ENCODE results near the gene GNA12.

Gene GNA12

DNA sequence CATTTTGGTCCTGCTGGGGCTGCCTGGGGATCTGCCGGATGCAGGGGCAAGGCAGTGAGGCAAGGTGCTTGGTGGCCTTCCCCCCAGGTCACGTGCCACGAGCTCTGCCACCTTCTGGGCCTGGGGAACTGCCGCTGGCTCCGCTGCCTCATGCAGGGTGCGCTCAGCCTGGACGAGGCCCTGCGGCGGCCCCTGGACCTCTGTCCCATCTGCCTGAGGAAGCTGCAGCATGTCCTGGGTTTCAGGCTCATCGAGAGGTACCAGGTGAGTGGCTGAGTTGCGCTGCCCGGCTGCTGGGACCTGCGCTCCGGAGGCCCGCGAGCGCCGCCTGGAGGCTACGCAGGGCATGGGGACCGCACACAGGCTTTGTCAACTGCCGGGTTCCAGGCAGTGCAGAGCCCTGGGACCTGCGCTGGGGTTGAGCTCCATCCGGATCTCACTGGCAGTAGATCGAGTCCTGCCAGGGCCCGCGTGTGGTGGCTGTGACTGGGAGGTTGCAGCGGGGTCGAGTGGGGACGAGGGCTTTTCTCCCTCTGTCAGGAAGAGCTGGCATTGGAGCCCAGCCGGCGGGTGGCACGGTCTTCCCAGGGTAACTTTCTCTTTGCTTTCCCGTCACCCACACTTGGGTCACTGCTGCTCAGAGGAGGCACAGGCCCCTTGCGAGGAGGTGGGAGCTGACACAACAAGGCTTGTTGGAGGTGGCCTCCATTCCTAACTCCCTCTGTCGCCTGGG, 134.4 kb downstream of the GNA12 start:
- H3K27ac ChIP-seq (ENCODE audit: low read length): no peak overlapping the region

DNA sequence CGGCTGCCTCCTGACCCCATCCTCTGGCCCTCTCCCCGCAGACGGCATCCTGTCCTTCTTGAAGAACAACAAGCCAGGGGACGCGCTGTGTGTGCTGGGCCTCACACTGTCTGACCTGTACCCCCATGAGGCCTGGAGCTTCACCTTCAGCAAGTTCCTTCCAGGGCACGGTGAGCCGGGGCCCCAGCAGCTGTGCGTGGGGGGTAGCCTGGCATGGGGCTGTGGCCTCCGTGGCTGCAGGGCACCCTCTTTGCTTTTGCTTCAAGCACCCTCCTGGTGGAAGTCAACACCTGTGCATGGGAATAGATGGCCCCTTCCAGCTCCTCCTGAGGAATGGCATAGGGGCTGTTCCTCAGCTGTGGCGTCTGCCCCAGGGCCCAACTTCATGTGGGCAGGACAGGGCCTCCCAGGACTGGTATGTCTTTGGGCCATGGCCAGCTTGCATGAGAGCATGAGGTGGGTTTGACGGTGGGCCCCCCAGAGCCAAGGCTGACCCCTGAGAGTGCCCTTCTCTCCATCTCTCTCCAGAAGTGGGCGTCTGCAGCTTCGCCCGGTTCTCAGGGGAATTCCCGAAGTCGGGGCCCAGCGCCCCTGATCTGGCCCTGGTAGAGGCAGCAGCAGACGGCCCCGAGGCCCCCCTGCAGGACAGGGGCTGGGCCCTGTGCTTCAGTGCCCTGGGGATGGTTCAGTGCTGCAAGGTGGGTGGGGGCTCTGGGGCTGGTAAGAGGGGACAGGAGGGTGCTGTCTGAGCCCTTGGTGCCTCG, 135.4 kb downstream of the GNA12 start:
- no peak overlapping the region for H3K9ac ChIP-seq (ENCODE audit: low read length)
- no peak overlapping the region for H3K27ac ChIP-seq (ENCODE audit: low read length)
- H3K4me3 ChIP-seq (ENCODE audit: low read length): no peak overlapping the region

More for the DNA sequence above, 134.4 kb downstream of the GNA12 start:
- no peaks in the 10 kb centered on the region for H3K9me3 ChIP-seq (ENCODE audit: control insufficient read depth, low read depth, low read length)
- no peak overlapping the region for H3K9ac ChIP-seq (ENCODE audit: low read length)
- no peaks in the 10 kb centered on the region for H3K36me3 ChIP-seq (ENCODE audit: control insufficient read depth, low read depth, low read length)
- H3K4me3 ChIP-seq (ENCODE audit: low read length): no peak overlapping the region
- H3K4me1 ChIP-seq (ENCODE audit: control insufficient read depth, low read depth, low read length): no peaks in the 10 kb centered on the region
- H3K27me3 ChIP-seq (ENCODE audit: control insufficient read depth, insufficient read depth, low read length): no peaks in the 10 kb centered on the region

DNA sequence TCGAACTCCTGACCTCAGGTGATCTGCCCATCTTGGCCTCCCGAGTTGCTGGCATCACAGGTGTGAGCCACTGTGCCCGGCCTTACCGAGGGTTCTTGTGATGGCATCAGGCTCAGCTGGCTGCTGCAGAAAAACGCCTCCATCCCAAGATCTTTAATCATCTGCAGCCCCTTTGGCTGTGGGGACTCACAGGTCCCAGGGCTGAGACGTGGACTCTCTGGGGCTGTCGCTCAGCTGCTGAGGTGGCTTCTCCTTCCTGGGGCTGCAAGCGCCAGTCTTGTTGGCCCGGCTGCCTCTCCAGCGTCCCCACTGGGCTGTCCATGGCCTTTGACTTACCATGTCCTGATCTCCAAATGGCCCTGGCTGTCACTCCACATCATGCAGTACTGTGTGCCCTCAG, 136.1 kb downstream of the GNA12 start:
- no peak overlapping the region for H3K4me3 ChIP-seq (ENCODE audit: low read length)
- no peaks in the 10 kb centered on the region for H3K36me3 ChIP-seq (ENCODE audit: control insufficient read depth, low read depth, low read length)
- no peaks in the 10 kb centered on the region for H3K9me3 ChIP-seq (ENCODE audit: control insufficient read depth, low read depth, low read length)
- no peak overlapping the region for H3K9ac ChIP-seq (ENCODE audit: low read length)
- no peaks in the 10 kb centered on the region for H3K4me1 ChIP-seq (ENCODE audit: control insufficient read depth, low read depth, low read length)
- H3K27me3 ChIP-seq (ENCODE audit: control insufficient read depth, insufficient read depth, low read length): no peaks in the 10 kb centered on the region
- no peak overlapping the region for H3K27ac ChIP-seq (ENCODE audit: low read length)

More for the DNA sequence above, 135.4 kb downstream of the GNA12 start:
- no peaks in the 10 kb centered on the region for H3K36me3 ChIP-seq (ENCODE audit: control insufficient read depth, low read depth, low read length)
- no peaks in the 10 kb centered on the region for H3K4me1 ChIP-seq (ENCODE audit: control insufficient read depth, low read depth, low read length)
- no peaks in the 10 kb centered on the region for H3K27me3 ChIP-seq (ENCODE audit: control insufficient read depth, insufficient read depth, low read length)
- no peaks in the 10 kb centered on the region for H3K9me3 ChIP-seq (ENCODE audit: control insufficient read depth, low read depth, low read length)

DNA sequence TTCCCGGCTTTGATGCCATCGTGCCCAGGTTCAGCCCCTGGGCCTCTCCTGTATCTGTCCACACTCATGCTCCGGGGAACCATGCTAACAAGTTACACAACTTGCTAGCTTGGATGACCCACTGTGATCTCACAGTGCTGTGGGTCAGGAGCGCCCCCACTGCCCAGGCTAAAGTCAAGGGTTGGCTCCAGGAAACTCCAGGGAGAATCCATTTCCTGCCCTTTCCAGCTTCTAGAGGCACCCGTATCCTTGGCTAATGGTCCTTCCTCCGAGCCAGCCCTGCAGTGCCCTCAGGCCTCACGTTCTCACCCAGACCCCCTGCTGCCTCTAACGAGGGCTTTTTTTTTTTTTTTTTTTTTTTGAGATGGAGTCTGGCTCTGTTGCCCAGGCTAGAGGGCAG, 136.6 kb downstream of the GNA12 start:
- no peaks in the 10 kb centered on the region for H3K4me1 ChIP-seq (ENCODE audit: control insufficient read depth, low read depth, low read length)

DNA sequence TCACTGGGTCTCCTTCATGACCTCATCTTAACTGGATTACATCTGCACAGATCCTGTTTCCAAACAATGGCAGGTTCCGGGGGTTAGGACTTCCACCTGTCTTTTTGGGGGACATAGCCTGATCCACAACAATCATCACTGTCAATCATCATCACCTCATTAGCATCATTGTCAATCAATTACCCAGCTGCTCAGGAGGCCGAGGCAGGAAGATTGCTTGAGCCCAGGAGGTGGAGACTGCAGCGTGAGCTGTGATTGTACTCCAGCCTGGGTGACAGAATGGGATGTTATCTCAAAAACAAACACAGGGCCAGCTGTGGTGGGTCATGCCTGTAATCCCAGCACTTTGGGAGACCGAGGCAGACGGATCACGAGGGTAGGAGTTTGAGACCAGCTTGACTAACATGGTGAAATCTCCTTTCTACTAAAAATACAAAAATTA, 137.4 kb downstream of the GNA12 start:
- H3K4me1 ChIP-seq (ENCODE audit: control insufficient read depth, low read depth, low read length): no peaks in the 10 kb centered on the region
- H3K36me3 ChIP-seq (ENCODE audit: control insufficient read depth, low read depth, low read length): no peaks in the 10 kb centered on the region
- no peak overlapping the region for H3K27ac ChIP-seq (ENCODE audit: low read length)
- H3K27me3 ChIP-seq (ENCODE audit: control insufficient read depth, insufficient read depth, low read length): no peaks in the 10 kb centered on the region
- H3K4me3 ChIP-seq (ENCODE audit: low read length): no peak overlapping the region
- no peak overlapping the region for H3K9ac ChIP-seq (ENCODE audit: low read length)
- no peaks in the 10 kb centered on the region for H3K9me3 ChIP-seq (ENCODE audit: control insufficient read depth, low read depth, low read length)

More for the DNA sequence above, 136.6 kb downstream of the GNA12 start:
- no peaks in the 10 kb centered on the region for H3K27me3 ChIP-seq (ENCODE audit: control insufficient read depth, insufficient read depth, low read length)
- no peak overlapping the region for H3K4me3 ChIP-seq (ENCODE audit: low read length)
- H3K9ac ChIP-seq (ENCODE audit: low read length): no peak overlapping the region
- no peaks in the 10 kb centered on the region for H3K36me3 ChIP-seq (ENCODE audit: control insufficient read depth, low read depth, low read length)
- no peaks in the 10 kb centered on the region for H3K9me3 ChIP-seq (ENCODE audit: control insufficient read depth, low read depth, low read length)
- no peak overlapping the region for H3K27ac ChIP-seq (ENCODE audit: low read length)

DNA sequence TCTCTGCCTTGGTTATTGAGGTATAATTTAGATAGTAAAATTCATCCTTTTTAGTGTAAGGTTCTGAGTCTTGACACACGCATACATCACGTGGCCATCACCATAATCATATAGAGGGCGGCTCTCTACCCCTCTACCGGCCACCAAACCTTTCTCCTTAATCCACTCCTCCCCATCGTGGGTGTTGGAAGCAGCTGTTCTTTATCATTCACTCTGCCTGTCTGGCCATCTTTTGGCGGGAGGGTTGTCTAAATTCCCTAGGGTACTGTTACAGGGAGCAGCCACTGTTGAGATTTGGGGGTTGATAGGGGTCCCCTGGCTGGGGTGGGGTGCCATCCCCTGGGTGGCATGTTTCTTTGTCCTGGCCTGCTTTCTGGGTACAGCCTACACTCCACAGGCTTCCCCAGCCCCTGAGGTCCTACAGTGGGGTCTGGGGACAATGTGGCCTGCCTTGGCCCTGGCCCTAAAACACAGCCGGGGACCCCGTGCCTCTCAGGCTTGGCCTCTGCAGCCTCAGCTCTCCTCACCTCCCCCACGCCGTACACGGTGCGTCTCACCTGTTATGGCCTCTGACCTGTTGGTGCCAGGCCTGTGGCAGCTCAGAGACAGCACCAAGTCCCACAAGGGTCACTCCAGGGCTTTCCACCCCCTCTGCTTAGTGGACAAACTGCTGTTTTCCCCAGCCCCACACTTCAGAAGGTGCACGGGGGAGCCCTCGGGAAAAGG, 138.6 kb downstream of the GNA12 start:
- H3K27me3 ChIP-seq (ENCODE audit: control insufficient read depth, insufficient read depth, low read length): no peaks in the 10 kb centered on the region
- no peaks in the 10 kb centered on the region for H3K4me1 ChIP-seq (ENCODE audit: control insufficient read depth, low read depth, low read length)
- no peak overlapping the region for H3K27ac ChIP-seq (ENCODE audit: low read length)

DNA sequence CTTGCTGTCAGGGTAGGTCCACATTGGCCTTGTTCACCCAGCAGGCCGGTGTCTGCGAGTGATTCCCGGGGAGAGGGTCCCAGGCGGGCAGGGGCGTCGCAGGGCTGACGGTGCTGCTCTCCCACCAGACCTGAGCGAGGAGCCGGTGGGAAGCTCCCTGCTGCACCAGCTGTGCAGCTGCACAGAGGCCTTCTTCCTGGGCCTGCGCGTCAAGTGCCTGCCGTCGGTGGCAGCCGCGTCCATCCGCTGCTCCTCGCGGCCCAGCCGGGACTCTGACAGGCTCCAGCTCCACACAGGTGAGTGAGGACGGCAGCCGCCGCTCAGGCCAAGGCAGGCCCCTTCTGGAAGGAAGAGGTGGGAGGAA, 141.5 kb downstream of the GNA12 start:
- Histone ChIP-seq H3K4me3 (ENCODE audit: low read length) (no peak overlapping the region), H3K27me3 (ENCODE audit: control insufficient read depth, insufficient read depth, low read length) (no peaks in the 10 kb centered on the region), H3K9ac (ENCODE audit: low read length) (no peak overlapping the region), H3K9me3 (ENCODE audit: control insufficient read depth, low read depth, low read length) (no peaks in the 10 kb centered on the region), H3K27ac (ENCODE audit: low read length) (no peak overlapping the region), H3K4me1 (ENCODE audit: control insufficient read depth, low read depth, low read length) (no peaks in the 10 kb centered on the region), H3K36me3 (ENCODE audit: control insufficient read depth, low read depth, low read length) (no peaks in the 10 kb centered on the region)

More for the DNA sequence above, 138.6 kb downstream of the GNA12 start:
- H3K36me3 ChIP-seq (ENCODE audit: control insufficient read depth, low read depth, low read length): no peaks in the 10 kb centered on the region
- H3K9ac ChIP-seq (ENCODE audit: low read length): no peak overlapping the region
- no peak overlapping the region for H3K4me3 ChIP-seq (ENCODE audit: low read length)
- H3K9me3 ChIP-seq (ENCODE audit: control insufficient read depth, low read depth, low read length): no peaks in the 10 kb centered on the region

DNA sequence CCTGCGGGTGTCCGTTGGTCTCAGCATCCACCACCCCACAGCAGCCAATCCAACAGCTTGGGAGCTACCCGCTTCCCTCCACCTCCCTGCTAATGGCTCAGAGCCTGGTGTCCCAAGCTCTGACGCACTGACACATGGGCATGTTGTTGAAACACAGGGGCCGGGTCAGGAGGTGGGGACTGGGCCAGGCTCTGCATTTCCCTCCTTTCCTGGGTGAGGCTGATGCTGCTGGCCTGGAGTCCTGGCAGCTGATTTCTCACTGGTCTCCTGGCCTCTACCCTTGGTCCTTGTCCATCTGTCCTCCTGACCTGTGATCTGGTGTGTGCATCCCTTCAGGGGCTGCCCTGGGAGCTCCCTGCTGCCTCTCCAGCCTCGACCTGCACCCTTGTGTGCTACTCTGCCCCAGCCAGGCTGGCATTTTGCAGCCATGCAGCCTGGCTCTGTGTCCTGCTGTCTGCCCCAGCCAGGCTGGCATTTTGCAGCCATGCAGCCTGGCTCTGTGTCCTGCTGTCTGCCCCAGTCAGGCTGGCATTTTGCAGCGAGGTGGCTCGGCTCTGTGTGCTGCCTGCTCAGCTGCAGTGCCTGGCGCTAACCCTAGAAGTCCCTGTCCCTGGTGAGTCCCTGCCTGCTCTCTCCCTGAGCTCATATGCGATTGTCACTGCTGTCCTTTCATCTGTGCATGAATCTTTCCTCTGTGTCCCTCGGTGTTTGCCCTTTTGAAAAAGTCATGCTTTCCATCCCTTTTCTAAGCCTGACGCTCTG, 142.1 kb downstream of the GNA12 start:
- Histone ChIP-seq H3K4me3 (ENCODE audit: low read length) (no peak overlapping the region), H3K9ac (ENCODE audit: low read length) (no peak overlapping the region), H3K27ac (ENCODE audit: low read length) (no peak overlapping the region), H3K9me3 (ENCODE audit: control insufficient read depth, low read depth, low read length) (no peaks in the 10 kb centered on the region), H3K27me3 (ENCODE audit: control insufficient read depth, insufficient read depth, low read length) (no peaks in the 10 kb centered on the region), H3K36me3 (ENCODE audit: control insufficient read depth, low read depth, low read length) (no peaks in the 10 kb centered on the region), H3K4me1 (ENCODE audit: control insufficient read depth, low read depth, low read length) (no peaks in the 10 kb centered on the region)

DNA sequence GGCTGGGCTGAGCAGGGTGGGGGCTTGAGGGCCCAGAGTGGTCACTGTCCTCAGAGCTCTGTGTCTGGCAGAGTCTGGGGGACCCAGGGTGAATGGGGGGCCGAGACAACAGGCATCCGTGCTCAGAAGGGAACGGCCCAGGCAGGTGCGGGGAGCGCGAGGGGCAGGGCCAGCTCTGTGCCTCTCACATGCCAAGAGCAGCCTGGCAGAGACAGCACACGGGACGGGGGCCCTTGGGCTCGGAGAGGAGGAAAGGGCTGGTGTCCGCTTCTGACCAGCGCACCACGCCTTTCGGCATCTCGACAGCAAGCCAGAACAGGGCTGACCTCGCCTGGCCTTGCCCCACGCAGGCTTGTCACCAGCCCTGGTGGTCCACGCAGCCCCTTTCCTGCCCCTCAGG, 142.7 kb downstream of the GNA12 start:
- no peaks in the 10 kb centered on the region for H3K36me3 ChIP-seq (ENCODE audit: control insufficient read depth, low read depth, low read length)

DNA sequence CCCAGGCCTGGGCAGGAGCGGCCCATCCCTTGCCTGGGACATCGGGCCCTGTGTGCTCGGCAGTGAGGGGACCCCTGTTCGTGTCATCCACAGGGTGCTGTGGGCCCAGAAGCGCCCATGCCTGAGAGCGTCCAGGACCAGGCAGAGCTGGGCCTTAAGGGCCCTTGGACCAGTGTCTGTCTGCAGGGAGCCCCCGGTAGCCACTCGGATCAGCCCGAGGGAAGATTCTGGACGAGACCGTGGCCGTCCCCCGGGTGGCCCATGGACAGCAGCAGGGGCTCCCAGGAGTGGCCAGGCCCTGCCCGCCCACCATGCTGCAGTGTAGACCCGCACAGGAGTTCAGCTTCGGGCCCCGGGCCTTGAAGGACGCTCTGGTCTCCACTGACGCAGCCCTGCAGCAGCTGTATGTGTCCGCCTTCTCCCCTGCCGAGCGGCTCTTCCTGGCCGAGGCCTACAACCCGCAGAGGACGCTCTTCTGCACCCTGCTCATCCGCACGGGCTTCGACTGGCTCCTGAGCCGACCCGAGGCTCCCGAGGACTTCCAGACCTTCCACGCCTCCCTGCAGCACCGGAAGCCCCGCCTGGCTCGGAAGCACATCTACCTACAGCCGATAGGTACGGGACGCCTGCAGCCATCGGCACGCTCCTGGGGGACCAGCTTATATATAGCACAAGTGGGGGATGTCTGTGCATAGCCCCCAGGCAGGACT, 143.8 kb downstream of the GNA12 start:
- Histone ChIP-seq H3K27me3 (ENCODE audit: control insufficient read depth, insufficient read depth, low read length) (no peaks in the 10 kb centered on the region), H3K9me3 (ENCODE audit: control insufficient read depth, low read depth, low read length) (no peaks in the 10 kb centered on the region), H3K4me3 (ENCODE audit: low read length) (no peak overlapping the region), H3K36me3 (ENCODE audit: control insufficient read depth, low read depth, low read length) (no peaks in the 10 kb centered on the region), H3K27ac (ENCODE audit: low read length) (no peak overlapping the region), H3K4me1 (ENCODE audit: control insufficient read depth, low read depth, low read length) (no peaks in the 10 kb centered on the region), H3K9ac (ENCODE audit: low read length) (no peak overlapping the region)

More for the DNA sequence above, 142.7 kb downstream of the GNA12 start:
- Histone ChIP-seq H3K9me3 (ENCODE audit: control insufficient read depth, low read depth, low read length) (no peaks in the 10 kb centered on the region), H3K27ac (ENCODE audit: low read length) (no peak overlapping the region), H3K4me3 (ENCODE audit: low read length) (no peak overlapping the region), H3K27me3 (ENCODE audit: control insufficient read depth, insufficient read depth, low read length) (no peaks in the 10 kb centered on the region), H3K4me1 (ENCODE audit: control insufficient read depth, low read depth, low read length) (no peaks in the 10 kb centered on the region), H3K9ac (ENCODE audit: low read length) (no peak overlapping the region)

DNA sequence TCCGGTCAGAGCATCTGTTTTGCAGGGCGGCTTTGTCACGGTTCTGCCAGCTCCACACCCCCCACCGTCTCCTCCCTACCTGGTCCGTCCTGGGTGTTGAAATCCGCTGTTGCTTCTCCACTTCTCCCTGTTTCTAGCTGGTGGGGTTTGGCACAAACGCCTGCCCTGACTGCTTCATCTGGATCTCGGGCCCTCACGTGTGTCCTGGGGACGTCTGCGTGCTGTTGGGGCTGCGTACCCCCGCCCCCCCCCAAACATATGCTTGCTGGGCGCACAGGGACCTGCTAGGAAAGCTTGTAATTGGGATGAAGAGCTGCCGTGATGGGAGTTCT, 144.9 kb downstream of the GNA12 start:
- Histone ChIP-seq H3K4me3 (ENCODE audit: low read length) (no peak overlapping the region), H3K36me3 (ENCODE audit: control insufficient read depth, low read depth, low read length) (no peaks in the 10 kb centered on the region), H3K9ac (ENCODE audit: low read length) (no peak overlapping the region), H3K4me1 (ENCODE audit: control insufficient read depth, low read depth, low read length) (no peaks in the 10 kb centered on the region), H3K27ac (ENCODE audit: low read length) (no peak overlapping the region), H3K9me3 (ENCODE audit: control insufficient read depth, low read depth, low read length) (no peaks in the 10 kb centered on the region), H3K27me3 (ENCODE audit: control insufficient read depth, insufficient read depth, low read length) (no peaks in the 10 kb centered on the region)

Data from iPS-18a (cell line).